Iris pigment epithelial cell (primary cell): Measurements from ENCODE around the gene QRICH1.

Experiments
- DNase-seq: peaks from one replicate; pipeline ENCODE4 v3.0.0-alpha.2; 2011; ENCODE audit warnings: low read depth

Gene QRICH1

DNA sequence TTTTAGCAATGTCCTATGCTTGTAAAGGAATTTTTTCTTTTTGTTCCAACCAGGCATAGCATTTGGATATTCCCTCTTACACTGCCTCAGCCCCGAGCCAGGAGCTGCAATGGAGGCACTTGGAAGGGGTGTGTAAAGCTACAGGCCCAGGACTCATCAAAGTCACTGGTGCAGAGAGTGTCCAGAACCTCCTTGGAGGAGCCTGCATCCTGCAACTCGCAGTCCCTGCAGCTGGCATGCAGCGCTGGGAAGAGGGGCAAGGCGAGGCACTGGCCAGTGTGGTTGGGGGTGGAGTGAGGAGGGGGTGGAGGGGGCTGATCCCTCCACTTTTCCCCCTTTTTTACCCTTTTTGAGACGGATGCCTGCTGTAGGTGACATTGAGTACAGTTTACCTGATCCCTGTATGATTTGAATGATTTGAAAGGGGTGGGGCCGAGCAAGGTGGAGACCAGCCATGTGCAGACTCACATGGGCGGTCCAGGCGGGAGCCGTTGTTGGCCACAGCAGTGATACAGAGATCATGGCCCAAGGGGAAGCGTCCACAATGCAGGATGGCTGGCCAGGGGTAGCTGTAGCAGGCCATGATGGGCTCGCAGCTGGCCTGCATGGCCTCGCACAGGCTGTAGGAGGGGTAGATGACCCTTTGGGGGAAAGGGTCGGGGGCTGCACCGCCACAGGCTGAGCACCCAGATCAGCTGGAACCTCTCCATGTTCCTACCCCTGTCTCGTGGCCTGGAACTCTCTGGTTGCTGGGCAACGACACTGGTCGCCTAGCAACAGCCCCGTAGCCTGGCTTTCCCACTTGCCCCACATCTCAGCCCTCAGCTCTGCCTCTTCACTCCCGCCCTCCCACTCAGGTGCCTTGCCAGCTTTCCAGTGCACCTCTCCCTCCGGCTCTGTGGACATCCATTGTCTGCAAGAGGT, 95.9 kb downstream of the QRICH1 start:
- DNase-seq = no peak

DNA sequence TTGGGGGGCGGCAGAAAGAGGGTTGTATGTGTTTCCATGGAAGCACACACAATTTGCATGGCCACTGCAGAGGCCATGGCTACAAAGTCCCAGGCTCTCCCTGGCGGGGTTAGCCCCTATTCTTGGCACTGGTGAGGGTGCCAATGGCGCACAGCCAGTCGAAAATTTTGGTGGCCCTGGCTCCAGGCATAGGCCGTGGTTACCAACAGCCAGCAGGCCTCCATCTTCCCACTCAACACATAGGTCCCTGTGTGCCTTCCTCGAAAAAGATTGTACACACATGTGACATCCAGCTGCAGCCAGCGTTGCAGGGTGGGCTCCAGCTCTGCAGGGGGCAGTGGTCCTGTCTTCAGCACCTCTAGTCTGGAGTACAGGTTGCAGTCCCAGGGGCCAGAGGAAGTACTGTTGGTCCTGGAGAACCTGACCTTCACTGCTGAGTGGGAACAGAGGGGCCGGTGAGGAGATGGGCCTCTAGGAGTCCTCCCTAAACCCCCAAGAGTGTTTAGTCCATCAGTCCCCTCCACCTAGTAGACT, 96.7 kb downstream of the QRICH1 start:
- DNase-seq = no peak

DNA sequence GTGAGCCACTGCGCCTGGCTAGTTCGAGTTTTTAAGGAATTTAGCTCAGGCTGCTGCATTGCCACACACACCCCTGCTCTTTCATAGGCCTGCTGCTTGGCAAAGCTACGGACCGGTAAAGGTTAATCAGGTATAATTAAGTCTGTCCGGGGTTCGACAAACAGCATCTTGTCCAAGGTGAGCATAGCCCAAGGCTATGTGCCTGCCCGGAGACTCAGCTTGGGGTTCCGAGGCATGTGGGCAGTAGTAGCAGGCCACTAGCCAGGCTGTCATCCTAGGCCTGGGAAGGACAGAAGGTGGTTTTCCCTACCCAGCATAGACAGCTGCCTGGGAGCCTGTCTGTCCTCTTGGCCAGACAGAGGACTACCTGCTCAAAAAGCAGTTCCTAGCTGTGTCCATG, 97.2 kb downstream of the QRICH1 start:
- no peak for DNase-seq

DNA sequence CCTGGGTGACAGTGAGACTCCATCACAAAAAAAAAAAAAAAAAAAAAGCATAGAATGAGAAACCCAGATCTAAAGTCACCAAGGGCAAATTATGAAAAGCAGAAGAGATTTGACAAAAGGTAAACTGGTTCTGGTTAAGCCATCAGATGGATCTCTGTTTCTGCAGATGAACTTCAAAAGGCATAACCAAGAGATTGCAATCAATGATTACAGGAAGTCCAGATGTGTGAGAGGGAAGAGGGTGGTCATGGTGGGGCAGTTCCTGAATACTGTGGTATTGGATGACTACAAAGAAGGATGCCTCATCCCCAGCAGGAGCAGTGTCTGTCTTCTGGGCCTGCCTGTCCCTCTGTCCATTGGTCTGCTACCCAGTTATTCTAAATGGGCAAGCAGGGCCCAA, 100.0 kb downstream of the QRICH1 start:
- DNase-seq = no peak

DNA sequence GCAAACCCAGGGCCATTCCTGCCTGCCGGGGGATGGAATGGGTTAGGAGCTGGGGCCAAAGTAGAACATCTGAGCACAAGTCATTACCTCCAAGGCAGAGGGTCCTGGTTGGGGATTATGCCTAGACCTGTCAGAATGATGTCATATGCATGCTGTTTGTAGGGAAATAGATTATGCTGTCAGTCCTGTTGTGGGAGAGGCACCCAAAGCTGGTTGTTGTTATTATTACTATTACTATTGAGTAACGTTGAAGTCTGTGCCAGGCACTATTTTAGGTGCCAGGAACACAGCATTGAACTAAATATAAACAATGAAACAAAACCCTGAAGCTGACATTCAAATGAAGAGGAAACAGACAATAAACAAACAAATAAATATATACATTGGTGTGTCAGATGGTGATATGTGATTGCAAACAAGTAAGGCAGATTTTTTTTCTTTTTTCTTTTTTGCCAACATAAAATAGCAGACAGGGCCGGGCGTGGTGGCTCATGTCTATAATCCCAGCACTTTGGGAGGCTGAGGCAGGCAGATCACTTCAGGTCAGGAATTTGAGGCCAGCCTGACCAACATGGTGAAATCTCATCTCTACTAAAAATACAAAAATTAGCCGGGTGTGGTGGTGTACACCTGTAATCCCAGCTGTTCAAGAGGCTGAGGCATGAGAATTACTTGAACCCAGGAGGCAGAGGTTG, 101.9 kb downstream of the QRICH1 start:
- DNase-seq = no peak

DNA sequence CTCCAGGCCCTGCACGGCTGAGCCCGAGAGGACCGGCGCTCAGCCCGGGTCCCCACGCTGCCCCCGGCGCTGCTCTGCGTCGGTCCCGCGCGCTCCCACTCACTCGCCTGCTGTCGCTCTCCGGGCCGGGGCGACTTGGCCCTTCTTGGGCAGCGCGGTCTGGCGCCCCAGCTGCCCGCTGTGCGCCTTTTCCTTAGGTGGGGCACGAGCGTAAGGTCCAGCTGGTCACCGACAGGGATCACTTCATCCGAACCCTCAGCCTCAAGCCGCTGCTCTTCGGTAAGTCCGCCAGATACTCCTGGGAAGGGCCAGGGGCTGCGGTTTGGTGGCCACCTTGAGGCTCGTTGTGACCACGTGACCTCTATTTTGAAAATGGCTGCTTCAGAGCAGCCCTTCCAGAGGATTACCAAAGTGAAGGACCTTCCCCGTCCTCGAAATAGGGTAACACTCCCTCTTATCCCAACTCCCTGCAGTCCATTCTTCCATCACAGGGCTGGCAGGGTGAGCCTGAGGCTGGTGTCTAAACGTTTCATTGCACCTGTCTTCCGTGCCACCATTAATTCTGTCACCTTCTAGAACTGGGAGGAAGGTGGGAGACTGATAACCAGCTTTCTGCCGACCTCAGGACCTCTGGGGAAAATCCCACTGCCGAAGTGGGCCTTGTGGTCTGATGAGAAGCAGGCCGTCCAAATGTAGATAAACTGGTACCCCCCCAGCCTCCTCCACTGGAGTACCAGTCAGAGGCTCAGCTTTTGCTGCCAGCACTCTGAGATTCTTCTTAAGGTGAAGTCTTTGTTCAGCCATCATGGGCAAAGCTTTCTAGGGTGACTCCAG, 103.0 kb downstream of the QRICH1 start:
- DNase-seq = no peak

DNA sequence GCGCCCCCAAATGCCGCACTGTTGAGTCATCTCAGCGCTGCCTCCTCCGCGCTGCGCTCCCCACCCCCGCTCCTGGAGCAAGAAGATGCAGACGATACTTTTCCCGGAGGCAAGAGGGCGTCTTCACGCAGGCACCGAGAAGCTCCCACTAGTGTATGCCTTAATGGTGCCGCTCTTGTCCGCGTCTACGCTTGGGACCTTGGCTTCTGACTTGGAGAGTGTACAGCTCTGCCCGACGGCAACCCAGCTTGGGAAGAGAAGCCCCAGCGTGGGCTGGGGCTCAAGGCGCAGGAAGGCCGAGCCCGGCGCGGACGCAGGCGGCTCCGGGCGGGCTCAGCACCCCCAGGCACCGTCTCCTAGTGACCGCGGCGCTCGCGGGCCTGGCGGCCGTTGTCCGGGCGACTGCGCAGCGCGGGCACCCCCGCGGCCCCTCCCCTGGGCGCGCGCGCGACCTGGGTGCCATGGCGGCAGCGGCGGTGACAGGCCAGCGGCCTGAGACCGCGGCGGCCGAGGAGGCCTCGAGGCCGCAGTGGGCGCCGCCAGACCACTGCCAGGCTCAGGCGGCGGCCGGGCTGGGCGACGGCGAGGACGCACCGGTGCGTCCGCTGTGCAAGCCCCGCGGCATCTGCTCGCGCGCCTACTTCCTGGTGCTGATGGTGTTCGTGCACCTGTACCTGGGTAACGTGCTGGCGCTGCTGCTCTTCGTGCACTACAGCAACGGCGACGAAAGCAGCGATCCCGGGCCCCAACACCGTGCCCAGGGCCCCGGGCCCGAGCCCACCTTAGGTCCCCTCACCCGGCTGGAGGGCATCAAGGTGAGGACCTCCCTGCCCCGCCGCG, 103.9 kb downstream of the QRICH1 start, which contains the start of gene P4HTM:
P4HTM (plus strand) TSS at position 446 of the 840 bp plus-strand sequence; CDS start at position 462, 16 bp downstream.
- peak; percentile 96 for DNase-seq

DNA sequence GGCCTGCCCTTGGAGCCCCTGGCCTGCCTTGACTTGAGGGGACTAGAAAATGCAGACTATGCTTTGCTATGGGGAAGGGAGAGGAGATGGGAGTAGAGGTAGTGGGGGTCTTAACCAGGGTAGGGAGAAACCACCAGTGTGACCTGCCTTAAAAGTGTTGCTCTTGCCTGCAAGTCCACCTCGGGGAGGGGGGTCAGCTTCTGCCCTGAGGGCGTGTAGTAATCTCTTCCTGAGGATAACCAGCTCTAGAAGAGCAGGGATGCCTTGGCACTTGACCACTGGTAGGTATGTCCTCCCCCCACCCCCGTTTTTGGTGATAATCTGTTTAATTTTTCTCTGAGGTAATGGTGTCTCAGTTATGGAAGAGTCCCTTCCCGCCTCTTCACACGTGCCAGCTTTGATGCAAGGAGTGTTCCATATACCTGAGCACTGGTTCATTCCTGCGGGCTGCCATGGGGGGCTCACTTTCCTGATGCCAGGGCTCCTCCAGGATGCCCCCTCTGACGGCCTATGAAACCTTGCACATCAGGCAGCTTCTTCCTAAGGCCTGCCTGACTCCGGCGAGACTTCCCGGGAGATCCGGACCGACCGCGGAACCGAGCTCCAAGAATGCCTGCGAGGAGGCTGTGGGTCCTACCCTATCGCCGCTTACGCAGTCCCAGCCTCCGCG, 104.6 kb downstream of the QRICH1 start:
- no peak for DNase-seq

DNA sequence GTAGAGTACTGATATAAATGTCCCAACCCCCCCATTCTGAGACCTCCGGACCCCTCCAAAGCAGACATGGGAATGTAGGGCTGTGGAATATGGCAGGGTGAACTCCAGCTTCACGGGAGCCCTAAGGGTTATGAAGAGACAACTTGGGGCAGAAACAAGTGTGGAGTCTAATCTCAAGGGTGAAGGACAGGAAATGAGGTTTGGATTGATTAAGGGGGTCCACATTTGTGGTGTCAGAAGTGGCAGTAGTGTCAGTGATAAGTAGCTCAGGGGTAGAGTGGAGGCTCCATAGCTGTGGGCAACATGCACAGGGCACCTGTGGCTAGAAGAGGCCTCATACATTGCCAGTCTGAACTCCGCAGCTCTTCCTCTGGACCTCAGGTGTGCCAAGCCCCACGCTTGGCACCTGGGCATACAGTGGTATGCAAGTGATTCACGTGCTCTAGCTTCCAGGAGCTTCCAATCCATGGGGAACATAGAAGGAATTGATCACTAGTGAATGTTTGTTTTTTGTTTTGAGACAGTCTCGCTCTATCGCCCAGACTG, 108.0 kb downstream of the QRICH1 start:
- DNase-seq = no peak

DNA sequence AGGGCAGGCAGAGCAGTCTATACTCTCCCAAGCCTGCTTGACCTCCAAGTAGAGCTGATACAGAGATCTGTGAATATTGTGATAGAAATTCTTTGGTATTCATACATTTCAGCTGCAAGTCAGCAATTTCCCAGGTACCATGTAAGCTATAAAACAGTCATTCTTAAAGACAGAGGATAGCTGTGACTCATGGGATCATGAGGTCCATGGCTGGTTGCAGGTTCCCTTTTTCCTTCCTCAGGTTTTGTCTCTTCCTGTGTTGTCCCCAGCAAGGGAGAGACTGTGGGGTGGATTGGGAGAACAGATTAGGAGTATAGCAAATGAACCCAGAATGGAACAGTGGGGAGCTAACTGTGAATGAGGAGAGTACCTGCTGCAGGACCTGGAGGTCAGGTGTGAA, 109.2 kb downstream of the QRICH1 start:
- DNase-seq = no peak

DNA sequence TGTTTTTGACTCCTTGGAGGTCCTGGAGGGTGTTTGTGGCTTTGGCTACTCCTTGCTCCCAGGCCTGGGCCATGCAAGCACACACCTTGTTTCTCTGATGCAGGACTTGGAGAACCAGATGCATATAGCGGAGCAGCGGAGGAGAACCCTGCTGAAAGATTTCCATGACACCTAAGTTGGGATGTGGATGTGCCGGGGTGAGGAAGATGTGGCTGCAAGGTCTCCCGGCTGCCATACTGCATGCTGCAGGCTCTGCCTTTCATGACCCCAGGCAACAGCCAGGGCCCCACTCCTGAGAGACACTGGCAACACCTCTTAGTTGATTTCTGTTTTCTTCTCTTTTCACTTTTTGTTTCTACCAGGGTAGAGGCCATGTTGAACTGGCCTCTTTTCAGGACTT, 110.8 kb downstream of the QRICH1 start:
- DNase-seq = no peak

DNA sequence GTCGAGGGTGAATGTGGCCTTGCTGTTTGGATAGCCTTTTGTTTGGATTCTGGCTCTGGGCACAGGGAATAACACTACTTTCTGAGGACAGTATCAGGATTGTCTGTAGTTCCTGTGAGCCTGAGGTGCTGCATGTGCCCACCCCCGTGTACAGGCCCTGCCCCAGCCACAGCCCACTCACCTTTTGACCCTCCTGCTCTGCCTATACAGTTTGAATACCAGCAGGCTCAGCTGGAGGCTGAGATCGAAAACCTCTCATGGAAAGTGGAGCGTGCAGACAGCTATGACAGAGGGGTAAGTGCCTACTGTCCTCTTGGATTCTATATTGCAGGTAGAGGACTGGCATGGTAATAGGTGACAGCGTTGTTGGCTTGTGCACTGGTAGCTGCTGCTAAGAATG, 111.2 kb downstream of the QRICH1 start:
- no peak for DNase-seq

DNA sequence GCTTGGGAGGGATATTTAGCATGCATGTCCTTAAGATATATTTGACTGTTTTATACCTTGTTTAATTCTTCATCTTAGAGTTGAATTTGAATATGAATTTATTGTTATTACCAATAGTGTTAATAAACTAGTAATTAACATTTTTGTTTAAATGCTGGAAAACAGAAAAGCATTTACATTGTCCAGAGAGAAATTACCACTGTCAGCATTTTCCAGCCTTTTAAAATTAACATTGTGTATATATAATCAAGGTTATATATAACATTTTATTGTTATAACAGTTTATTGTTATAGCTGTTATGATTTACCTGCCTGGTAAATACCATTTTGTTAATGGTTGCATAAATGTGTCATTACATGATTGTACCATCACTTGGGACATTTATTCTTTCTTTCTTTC, 111.9 kb downstream of the QRICH1 start:
- DNase-seq = no peak

DNA sequence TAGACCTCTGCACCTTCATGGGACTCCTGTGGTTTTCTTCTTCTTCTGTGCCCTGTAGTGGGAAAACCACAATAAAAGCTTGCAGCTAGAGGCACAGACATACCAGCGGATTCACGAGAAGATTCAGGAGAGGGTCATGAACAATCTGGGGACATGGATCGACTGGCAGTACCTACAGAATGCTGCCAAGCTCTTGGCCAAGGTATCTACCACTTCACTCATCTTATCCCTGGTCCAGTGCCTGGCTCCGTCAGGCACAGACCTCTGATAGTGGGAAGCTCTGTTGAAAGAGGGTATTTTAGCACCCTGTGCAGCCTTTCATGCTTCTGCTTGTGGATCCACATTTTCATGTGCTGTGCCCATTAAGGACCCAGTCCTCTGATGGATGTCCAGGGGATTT, 113.6 kb downstream of the QRICH1 start:
- no peak for DNase-seq
